Activated T-cell treated with anti-CD3 and anti-CD28 coated beads for 4 hours (primary cell): Measurements from ENCODE around the gene GALNTL6.
"Not testable (repeated sequence)": the region's sequence is repeated elsewhere in the genome, so short reads cannot be mapped to it uniquely, and the experiment has no call there.

Experiments
- DNase-seq: peaks from one replicate; pipeline ENCODE4 v3.0.0-alpha.2; 2020

GALNTL6 gene

DNA sequence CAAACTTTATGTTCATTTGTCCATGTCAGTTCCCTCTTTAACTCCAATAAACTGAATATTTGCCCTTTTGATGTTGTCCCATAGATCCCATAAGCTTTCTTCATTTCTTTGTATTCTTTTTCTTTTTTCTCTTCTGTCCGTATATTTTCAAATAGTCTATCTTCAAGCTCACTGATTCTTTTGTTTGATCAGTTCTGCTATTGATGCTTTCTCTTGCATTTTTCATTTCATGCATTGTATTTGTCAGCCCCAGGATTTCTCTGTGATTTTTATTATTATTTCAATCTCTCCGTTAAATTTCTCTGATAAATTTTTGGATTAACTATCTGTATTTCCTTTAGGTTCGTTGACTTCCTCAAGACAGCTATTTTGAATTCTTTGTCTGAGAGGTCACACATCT is 1082.5 kb downstream of the GALNTL6 start:
- no peak for DNase-seq

DNA sequence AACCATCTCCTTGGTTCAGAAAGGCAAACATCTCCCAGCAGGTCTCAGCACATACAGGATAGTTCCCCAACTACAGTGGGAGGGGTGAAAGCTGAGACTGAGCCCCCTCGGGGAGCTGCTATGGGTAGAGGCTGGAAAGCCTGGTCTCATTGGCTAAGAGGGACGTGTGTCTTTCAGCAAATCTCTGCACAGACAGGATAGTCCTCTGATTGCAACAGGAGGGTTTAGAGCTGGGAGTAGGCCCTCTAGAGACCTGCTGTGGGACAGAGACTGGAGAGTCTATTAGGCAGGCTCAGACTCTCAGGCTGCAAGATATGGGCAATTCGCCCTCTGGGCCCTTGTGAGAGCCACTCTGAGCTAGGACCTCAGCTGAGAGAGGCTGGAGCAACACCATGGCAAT is 1083.8 kb downstream of the GALNTL6 start:
- no peak for DNase-seq

DNA sequence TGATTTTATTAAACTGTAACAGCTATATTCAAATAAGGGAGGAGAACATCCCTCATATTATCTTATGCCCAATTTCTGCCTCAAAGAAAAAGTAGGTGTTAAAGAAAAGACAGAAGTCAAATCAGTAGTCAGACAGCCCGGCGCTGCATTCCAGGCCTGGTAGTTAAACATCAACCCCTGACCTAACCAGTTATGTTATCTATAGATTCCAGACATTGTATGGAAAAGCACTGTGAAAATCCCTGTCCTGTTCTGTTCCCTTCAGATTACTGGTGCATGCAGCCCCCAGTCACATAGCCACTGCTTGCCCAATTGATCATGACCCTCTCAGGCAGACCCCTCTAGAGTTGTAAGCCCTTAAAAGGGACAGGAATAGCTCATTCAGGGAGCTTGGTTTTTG is 1085.5 kb downstream of the GALNTL6 start:
- no peak for DNase-seq

DNA sequence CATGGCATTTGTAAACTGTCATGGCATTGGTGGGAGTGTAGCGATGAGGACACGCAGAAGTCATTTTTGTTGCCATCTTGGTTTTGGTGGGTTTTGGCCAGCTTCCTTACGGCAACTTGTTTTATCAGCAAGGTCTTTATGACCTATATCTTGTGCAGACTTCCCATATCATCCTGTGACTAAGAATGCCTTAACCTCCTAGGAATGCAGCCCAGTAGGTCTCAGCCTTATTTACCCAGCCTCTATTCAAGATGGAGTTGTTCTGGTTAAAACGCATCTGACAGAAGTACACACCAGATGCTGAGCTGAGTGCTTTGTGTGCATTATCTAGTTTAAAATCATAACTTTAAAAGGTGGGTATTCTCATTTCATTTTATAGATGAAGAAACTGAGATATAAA is 1086.7 kb downstream of the GALNTL6 start:
- no peak for DNase-seq

DNA sequence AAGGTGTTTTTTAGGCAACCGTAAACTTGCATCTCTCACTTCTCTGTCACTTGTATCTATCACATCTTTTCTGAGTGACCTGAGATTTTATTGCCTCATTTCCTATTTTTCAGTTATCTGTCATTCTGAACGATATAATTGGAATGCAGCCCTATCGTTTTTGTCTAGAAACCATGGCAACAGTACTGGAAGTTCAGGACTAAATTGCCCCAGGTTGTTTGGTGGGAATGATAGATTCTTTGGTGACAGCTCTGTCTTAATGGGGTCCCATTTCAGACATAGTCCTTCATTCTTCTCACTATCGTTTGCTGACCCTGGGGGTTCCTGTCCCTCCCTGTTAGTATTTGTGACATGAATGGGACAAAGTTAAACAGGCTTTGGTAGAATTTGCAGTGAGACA is 1087.7 kb downstream of the GALNTL6 start:
- no peak for DNase-seq

DNA sequence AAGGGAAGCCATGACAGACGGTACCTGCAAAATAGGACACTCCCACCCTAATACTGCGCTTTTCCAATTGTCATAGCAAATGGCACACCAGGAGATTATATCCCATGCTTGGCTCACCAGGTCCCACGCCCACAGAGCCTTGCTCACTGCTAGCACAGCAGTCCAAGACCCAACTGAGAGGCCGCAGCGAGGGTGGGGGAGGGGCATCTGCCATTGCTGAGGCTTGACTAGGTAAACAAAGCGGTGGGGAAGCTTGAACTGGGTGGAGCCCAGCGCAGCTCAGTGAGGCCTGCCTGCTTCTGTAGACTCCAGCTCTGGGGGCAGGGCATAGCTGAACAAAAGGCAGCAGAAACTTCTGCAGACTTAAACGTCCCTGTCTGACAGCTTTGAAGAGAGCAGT is 1099.3 kb downstream of the GALNTL6 start:
- not testable (repeated sequence) for DNase-seq

DNA sequence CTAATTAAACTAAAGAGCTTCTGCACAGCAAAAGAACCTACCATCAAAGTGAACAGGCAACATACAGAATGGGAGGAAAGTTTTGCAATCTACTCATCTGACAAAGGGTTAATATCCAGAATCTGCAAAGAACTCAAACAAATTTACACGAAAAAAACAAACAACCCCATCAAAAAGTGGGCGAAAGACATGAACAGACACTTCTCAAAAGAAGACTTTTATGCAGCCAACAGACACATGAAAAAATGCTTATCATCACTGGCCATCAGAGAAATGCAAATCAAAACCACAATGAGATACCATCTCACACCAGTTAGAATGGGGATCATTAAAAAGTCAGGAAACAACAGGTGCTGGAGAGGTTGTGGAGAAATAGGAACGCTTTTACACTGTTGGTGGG is 1104.2 kb downstream of the GALNTL6 start:
- not testable (repeated sequence) for DNase-seq

DNA sequence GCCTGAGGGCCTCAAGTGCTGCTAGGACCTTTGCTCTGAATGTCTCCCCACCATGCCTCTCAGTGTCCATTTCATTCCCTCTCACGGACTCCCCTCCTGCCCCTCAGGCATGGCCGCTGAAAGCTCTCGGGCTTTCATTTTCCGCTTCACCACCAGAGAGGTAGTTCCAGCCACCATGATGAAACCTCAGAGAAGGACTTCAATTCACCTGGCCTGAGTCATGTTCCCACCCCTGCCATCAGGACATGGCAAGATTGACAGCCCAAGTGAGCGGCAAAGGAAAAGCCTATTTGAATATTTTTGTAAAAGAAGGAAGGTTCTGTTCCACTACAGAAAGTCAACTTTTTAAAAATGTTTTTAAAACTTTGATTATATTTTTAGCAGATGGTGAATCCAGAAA is 1106.1 kb downstream of the GALNTL6 start:
- no peak for DNase-seq

DNA sequence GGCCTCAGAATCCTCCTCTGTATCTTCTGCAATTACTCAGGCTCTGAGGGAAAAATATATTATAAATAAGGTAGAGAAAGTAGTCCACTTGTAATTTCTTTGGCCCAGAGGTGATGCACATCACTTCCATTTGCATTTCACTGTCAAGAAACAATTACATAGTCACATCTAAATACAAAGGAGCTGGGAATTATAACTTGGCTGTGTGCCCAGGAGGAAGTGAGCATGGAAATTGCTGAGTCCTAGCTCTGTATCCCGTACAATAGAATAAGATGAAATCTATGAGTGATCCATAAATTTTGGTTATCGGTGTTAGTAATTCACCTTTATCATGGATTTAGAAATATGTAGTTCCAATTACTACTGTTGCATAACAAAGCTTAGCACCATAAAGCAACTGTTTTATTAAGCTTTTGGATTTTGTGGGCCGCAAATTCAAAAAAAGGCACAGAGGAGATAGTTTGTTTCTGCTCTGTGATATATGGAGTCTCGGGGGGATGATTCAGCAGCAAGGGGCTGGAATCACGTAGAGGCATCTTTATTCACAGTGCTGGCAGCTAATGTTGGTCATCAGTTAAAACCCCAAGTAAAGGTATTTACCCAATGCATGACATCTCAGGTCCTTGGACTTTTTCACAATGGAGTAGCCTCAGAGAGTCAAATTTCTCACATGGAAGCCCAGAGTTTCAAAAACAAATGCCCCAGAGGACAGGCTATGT is 1114.1 kb downstream of the GALNTL6 start:
- no peak for DNase-seq

DNA sequence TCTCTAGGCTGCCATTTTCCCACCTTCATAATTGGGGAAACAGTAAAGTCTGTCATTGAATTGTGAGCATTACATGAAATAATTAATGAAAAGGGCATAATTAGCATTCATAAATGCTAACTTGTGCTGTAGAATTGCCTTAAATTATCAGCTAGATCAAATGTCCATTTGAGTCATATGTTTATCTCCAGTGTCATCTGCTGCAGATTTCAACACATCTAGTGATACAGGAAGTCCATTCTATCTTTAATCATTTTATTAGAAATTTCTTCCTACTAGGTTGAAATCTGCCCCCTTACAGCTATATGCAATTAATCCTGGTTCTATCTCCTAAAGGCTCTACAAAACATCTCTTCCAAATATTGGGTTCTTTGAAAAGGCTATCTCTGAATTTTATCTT is 1115.1 kb downstream of the GALNTL6 start:
- no peak for DNase-seq

DNA sequence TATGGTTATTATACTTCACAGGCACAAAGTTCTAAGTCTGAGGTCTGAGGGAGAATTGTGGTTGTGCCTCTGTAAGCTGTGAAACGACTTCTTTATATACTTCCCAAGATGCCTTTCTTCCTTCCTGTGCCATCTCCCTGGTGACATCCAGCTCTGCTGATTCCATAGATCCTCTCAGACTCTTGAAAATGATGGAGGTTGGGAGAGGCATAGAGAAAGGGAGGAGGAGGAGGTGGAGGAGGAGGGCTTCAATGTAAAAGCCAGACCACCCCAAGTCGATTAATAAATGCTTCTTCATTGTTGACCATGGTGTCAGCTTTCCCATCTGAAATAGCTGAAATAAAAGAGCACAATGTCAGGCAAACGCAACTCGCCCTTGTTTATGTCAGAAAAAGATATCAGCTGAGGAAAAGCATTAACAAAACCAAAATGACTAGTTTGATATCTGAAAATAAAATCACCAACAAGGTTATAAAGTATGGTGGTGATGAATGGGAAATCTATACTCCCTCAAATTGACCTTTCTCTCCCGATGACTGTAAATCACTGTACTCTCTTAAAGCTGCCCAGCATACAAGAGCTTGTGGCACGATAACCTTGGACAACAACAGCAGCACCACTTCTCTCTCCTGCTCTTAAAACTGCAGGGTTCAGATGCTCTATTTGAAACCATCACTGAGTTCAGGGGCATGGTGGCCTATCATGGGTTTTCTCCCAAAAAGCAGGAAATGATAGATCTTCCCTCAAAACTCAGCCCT is 1125.0 kb downstream of the GALNTL6 start:
- DNase-seq: no peak

DNA sequence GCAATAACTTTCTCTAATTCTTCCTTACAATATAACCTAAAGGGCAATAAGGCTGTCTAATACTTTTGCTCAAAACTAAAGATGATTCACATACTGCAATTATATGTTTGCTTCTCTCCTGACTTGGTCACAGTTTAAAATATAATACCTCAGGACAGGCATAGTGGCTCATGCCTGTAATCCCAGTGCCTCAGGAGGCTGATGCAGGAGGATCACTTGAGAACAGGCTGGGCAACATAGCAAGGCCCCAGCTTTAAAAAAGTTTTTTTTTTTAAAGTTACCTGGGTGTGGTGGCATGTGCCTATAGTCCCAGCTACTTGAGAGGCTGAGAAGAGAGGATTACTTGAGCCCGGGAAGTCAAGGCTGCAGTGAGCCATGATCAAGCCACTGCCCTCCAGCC is 1125.7 kb downstream of the GALNTL6 start:
- no peak for DNase-seq

DNA sequence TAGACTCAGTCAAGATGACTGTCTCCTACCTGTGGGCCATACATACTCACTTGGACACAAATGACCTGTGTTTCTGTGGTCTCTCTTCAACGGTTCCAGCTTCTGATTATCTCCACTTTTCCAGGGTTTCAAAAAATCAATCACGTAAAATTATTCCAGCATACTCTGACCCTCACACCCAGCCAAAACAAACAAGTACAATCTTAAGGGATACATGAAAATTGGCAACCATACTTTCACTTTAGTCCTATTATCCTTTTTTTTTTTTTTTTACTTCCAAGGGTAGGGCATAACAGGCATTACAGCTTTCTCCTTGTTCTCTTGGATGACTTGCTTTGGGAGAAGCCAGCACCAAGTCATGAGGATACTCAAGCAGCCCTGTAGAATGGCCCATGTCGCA is 1129.6 kb downstream of the GALNTL6 start:
- DNase-seq: no peak

DNA sequence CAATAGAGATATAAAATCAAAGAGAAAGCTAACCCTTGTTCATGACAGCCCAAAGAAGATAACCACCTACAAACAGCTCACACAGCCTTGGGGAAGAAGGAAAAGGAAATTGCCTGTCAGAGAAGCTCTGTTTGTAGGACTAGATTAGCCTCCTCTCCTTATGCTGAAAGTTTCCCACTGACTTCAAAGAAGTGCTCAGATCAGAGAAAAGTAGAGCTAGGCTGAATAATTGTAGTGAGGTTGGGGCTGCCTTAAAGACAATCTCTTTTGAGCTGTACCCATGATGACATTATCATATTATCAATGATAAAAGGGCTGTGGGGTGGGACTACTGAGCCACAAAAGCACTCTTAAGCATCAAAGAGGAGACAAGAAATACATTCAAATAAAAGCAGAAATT is 1132.4 kb downstream of the GALNTL6 start:
- no peak for DNase-seq

DNA sequence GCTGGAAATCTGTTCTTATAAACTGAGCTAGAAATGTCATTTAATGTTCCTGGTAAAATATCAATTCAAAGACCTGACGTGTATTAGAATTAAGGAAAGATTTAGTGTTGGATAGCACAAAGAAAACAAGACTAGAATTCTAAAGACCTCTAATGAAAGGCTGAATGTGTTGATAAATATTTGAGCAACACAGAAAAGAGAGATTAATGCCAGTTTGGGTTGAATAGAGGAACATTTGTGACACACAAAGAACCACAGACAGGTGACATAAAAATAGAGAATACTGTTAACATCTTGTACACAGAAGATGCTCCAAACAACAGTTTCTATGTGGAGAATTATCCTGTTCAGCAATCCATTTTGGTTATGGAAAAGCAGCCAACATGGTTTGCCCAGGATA is 1133.3 kb downstream of the GALNTL6 start:
- DNase-seq: no peak

DNA sequence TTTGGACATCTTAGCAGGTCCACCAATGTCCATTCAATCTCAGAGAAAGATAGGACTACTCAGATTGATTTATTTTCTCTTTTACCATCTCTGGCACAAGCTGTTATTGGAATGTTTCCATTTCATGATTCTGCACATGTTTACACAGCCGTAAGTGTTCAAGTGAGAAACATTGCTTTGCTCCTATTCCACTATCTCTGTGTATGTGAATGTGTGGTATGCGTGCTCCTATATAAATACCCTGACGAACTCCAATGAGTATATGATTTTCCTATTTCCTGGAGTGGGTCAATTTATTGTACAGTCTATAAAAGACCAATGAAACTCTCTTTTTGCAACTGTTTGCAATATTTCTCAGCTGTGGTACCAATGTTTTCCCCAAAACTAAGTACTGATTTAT is 1134.4 kb downstream of the GALNTL6 start:
- no peak for DNase-seq

DNA sequence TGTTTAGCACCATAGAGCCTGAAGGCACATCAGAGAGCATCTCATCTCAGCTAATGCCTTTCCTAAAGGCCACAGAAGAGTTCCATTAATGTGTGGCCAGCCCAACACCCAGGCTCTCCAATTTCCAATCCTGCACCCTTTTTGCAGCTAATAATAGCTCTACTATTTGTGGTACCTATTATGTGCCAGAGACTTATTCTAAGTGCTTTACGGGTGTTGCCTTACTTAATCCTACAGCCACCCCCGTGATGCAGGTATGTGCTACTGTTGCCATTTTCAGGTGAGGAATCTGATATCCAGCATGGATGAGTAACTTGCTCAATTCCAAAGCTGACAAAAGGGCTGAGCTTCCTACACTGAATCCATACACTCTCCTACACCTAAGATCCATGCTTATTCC is 1137.8 kb downstream of the GALNTL6 start:
- DNase-seq: no peak

DNA sequence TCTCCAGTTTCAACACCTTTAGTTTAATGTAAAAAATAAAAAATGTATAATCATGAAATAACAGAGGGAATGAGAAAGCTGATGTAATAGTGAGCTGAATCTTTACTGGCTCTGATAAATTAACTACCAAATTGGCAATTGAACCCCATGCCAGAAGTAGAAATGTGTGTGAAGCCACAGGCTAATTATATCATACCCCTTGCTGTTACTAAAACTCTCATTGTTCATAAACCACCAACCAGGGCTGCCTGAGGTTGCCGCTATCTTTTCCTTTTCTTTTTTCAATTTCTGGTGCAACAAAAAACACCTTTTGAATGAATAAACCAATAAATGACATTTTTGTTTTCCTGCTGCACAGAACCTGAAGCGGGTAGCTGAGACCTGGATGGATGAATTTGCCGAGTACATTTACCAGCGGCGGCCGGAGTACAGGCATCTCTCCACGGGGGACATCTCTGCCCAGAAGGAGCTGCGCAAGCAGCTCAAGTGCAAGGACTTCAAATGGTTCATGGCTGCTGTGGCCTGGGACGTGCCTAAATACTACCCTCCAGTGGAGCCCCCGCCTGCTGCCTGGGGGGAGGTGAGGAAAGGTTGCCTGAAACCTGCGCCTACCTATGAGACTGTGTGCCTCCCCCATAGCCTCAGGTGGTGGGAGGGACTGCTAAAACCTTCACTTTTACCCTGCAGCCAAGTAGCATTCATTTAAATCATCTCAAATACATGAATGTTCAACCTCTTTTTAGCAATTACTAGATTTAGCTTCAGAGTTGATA is 1138.7 kb downstream of the GALNTL6 start:
- DNase-seq: no peak

DNA sequence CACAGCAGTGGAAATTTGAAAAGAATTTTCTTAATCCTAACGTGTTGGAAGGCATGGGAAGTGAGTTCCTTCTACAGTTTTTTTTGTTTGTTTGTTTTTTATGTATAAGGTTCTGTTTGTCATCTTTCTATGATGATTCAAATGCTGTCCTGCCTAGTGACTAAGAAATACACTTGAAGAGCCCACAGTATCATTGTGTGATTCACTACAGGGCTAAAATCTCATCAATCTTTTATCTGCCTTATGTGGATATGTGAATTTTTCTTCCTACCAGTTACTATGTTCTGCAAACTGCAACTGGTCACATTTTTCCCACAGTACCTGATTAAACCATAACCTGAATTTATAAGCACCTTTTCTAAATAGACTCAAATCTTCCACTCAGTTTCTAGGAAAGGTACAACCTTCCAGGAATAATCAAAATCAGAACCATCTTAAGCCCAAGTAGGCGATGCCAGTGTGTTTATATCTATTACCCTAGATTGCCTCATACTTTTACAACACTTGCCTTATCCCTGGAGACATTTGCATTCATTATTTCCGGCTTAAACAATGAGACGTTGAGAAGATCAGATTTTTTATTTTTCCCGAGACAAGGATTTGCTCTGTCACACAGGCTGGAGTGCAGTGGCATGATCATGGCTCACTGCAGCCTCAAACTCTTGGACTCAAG is 1140.8 kb downstream of the GALNTL6 start:
- DNase-seq: no peak

DNA sequence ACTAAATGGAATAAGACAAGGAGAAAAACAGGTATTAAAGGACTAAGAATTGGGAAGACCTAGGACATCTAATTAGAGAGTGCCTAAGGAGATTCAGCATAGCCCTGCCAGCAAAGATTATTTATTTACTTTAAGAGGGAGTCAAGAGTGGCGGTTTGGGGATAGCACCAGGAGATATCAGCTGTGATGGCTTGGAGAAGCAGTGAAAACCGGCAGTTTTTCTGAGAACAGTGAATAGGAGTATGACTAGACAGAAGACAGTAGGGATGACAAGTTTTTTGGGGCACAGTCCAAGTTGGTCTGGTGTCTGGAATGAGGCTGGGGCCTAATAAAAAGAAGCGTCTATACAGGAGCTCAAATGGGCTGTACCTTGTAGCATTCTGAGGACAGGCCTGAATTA is 1143.1 kb downstream of the GALNTL6 start:
- not testable (repeated sequence) for DNase-seq

DNA sequence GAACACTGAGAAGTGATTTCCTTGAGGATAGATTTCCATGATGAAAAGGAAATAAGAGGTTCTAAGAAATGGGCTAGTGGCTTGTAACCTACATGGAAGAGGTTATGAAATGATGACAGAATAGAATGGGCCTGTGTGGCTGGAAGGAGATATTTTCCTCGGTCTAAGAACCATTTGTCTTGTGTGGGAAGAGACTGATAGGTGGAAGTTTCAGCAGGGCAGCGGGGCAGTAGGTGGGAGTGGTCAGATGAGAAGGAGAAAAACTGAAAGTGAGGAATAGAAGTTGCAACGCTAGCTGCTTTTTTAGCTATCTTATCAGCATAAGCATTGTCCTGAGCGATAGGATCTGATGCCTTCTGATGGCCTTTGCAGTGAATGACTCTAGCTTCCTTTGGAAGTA is 1144.0 kb downstream of the GALNTL6 start:
- DNase-seq: no peak

DNA sequence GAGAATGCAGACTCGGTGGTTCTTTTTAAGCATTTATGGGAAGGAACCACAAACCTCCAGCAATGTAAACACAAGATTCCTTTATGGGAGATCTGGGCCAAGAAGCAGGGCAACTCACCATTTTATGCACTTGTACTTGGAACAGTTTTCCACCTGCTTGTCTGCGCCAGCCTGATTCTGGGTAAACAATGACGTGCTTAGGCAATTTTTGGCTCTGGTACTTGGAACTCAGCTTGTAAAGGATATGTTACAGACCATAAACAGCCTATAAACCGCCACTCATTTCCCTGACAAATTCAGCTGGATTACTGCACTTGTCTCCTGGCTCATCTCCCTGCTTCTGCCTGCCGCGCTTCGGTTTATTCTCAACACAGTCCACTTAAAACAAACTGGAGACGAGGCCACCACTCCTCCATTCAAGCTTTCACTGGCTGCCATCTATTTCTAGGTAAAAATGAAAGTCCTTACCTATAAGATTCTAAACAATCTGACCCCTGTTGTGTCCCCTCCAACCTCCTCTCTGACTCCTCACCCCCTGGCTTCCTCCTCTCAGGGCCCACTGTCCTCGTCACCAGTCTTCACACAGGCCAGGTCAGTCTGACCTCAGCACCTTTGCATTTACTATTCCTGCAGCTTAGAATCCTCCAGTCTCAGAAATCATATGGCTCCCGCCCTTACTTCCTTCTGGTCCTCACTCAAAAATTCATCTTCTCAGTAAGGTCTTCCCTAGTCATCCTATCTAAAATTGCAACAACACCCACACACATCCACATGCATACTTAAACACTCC is 1149.6 kb downstream of the GALNTL6 start:
- DNase-seq: no peak
